ENCODE results near the gene FAM98C.

Gene FAM98C

GRCh38 chr19:38452430-38453366, 49.8 kb downstream of the FAM98C start:
- no peak overlapping the region for H3K27ac Mint-ChIP-seq
- H3K27me3 Mint-ChIP-seq, result peaks cover 22% of the 10 kb centered on the region
- no peak overlapping the region for H3K4me3 Mint-ChIP-seq
- H3K9me3 Mint-ChIP-seq, result no peaks in the 10 kb centered on the region
- peaks cover 18% of the 10 kb centered on the region for H3K36me3 Mint-ChIP-seq (ENCODE audit: low read depth)
- intact Hi-C loops (cut with micrococcal nuclease), result no loop called here
- peaks cover 10% of the 10 kb centered on the region for H3K4me1 Mint-ChIP-seq (ENCODE audit: low read depth)

- Mint-ChIP-seq H3K4me3 (no peak overlapping the region), H3K4me1 (ENCODE audit: low read depth) (peaks cover 10% of the 10 kb centered on the region), H3K9me3 (no peaks in the 10 kb centered on the region), H3K36me3 (ENCODE audit: low read depth) (peaks cover 22% of the 10 kb centered on the region), H3K27me3 (peaks cover 25% of the 10 kb centered on the region), H3K27ac (no peak overlapping the region)
- intact Hi-C loops (cut with micrococcal nuclease), result no loop called here
Observed at GRCh38 chr19:38453596-38453995, 50.7 kb downstream of the FAM98C start.

- H3K36me3 Mint-ChIP-seq (ENCODE audit: low read depth), result peaks cover 33% of the 10 kb centered on the region
- peaks cover 10% of the 10 kb centered on the region for H3K4me1 Mint-ChIP-seq (ENCODE audit: low read depth)
- H3K27me3 Mint-ChIP-seq, result peaks cover 19% of the 10 kb centered on the region
- H3K27ac Mint-ChIP-seq, result no peak overlapping the region
- intact Hi-C loops (cut with micrococcal nuclease), result no loop called here
- no peak overlapping the region for H3K4me3 Mint-ChIP-seq
- H3K9me3 Mint-ChIP-seq, result no peaks in the 10 kb centered on the region
Observed at GRCh38 chr19:38455031-38455430, 52.1 kb downstream of the FAM98C start.

DNA sequence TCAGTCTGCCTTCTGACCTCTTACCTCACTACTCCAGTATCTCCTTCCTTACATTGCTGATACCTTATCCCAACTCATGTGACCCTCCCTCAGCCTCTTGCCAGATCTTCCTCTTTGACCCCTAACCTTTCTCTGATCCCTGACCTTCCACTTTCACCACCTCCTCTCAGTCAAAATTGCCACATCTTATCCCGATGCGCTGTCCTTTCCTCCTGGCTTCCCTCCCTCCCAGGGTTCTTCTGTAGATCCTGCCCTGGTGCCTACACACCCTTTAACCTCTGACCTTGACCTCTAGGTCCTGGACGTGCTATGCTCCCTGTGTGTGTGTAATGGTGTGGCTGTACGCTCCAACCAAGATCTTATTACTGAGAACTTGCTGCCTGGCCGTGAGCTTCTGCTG, 54.3 kb downstream of the FAM98C start:
- no peak overlapping the region for H3K27ac Mint-ChIP-seq
- H3K4me1 Mint-ChIP-seq (ENCODE audit: low read depth), result peaks cover 10% of the 10 kb centered on the region
- H3K36me3 Mint-ChIP-seq (ENCODE audit: low read depth), result peaks cover 26% of the 10 kb centered on the region
- H3K27me3 Mint-ChIP-seq, result peaks cover 12% of the 10 kb centered on the region
- H3K9me3 Mint-ChIP-seq, result no peaks in the 10 kb centered on the region
- H3K4me3 Mint-ChIP-seq, result no peak overlapping the region
- intact Hi-C loops (cut with micrococcal nuclease), result no loop called here

DNA sequence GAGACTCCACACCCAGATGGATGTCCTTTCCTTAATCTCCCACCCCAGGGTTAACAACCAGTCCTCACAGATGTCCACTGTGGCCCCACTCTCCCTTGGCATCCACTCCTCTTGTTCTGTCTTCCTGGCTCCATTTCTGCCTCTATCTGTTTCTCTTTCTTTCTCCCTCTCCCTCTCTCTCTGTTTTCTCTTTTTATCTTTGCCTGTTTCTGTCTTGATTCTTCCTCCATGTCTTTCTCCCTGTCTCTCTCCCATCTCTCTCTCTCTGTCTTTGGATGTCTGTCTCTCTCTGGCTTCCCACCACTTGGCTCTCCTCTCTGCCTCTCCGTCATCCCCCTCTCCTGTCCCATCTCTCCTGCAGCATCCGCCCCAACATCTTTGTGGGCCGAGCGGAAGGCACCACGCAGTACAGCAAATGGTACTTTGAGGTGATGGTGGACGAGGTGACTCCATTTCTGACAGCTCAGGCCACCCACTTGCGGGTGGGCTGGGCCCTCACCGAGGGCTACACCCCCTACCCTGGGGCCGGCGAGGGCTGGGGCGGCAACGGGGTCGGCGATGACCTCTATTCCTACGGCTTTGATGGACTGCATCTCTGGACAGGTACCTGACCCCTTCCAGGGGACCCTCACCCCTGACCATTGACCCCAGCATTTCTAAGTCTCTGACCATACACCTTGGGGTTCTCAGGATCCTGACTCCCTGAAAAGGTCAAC, 55.0 kb downstream of the FAM98C start:
- Mint-ChIP-seq H3K4me1 (ENCODE audit: low read depth) (peaks cover 10% of the 10 kb centered on the region), H3K27ac (no peak overlapping the region), H3K9me3 (no peaks in the 10 kb centered on the region), H3K4me3 (no peak overlapping the region), H3K36me3 (ENCODE audit: low read depth) (peaks cover 21% of the 10 kb centered on the region), H3K27me3 (peaks cover 12% of the 10 kb centered on the region)
- intact Hi-C loops (cut with micrococcal nuclease), result no loop called here

All from dendritic cell treated with granulocyte-macrophage colony-stimulating factor and Interleukin-4, amounts not matched to agents 40 ng/mL and 50 ng/mL, for 4 days (primary cell).